BJ (cell line): ENCODE measurements around the gene FOXP1. TPM values are rescaled to one million over a fixed set of nuclear protein-coding genes. Genes with fewer than 3 reads are reported as not detected.

Experiments used
- CTCF ChIA-PET: fragments of 350-600 bp; formaldehyde crosslinking; extraction: SDS; loops from one replicate; lab custom pipeline; 2021; ENCODE audit warnings: antibody characterized with exemption, inconsistent platforms; lab: Yijun Ruan, JAX
- POLR2A ChIA-PET: fragments of 300-600 bp; sonication (Branson Sonifier 250); formaldehyde crosslinking; extraction: SDS; loops from one replicate; lab custom pipeline; 2021; ENCODE audit warnings: antibody characterized with exemption; lab: Charles Lee
- DNase-seq: peaks from one replicate; pipeline ENCODE4 v3.0.0-alpha.2; 2011; ENCODE audit warnings: low read depth
- H3K27me3 ChIP-seq: 2 replicates; pipeline ENCODE4 v1.6.0; 2011; ENCODE audit warnings: low read length; ENCODE audit not compliant: control insufficient read depth, insufficient read depth
- H3K36me3 ChIP-seq: 2 replicates; pipeline ENCODE4 v1.5.1; 2011; ENCODE audit warnings: low read length; ENCODE audit not compliant: control insufficient read depth, insufficient read depth
- H3K4me3 ChIP-seq: 2 replicates; pipeline ENCODE4 v1.5.1; 2011; ENCODE audit warnings: low read depth, mild to moderate bottlenecking, control low read depth, low read length
- polyA plus RNA-seq: library from polyadenylated mRNA; depleted of rRNA; stranded (reverse); fragments of >200 nt; gene quantifications from 2 replicates; pipeline ENCODE4 v1.2.3, GENCODE V29; 2011
- TF ChIP-seq, protein P1 (sequence below): IDR thresholded peaks from 2 replicates; pipeline ENCODE4 v1.5.1; 2011; ENCODE audit warnings: low read depth, mild to moderate bottlenecking, control low read depth, inconsistent platforms, low read length, moderate library complexity; ENCODE audit not compliant: insufficient read depth

FOXP1 gene
- polyA plus RNA-seq, 1 experiment: 37.0 TPM

DNA sequence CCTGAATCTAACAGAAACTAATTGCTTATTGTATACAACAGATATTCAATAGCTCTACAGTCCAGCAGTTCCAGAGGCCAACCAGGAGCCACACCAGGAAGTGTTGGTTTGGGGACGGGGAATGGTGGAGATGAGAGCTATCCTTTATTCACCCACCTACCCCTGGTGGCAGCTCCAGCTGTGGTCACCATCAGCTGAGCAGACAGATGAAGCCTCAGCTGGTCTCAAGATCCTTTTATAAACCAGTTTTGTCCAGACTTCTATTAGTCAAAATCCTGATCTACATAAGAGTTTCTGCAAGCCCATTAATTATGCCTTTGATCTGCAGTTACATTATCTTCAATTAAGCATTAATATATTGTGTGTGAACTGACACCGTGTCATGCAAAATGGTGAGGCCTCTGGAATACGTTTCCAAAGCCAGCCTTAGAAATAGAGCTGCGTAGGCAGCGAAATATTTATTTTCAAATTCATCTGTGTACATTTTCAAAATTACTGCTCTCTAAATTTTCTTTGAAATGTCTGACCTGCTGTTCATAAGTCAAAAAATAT lies 488.8 kb downstream of the FOXP1 start:
- no peaks in the 10 kb centered on the region; the same call in 1 of the 2 replicates for H3K36me3 ChIP-seq
- TF ChIP-seq, protein P1, sequence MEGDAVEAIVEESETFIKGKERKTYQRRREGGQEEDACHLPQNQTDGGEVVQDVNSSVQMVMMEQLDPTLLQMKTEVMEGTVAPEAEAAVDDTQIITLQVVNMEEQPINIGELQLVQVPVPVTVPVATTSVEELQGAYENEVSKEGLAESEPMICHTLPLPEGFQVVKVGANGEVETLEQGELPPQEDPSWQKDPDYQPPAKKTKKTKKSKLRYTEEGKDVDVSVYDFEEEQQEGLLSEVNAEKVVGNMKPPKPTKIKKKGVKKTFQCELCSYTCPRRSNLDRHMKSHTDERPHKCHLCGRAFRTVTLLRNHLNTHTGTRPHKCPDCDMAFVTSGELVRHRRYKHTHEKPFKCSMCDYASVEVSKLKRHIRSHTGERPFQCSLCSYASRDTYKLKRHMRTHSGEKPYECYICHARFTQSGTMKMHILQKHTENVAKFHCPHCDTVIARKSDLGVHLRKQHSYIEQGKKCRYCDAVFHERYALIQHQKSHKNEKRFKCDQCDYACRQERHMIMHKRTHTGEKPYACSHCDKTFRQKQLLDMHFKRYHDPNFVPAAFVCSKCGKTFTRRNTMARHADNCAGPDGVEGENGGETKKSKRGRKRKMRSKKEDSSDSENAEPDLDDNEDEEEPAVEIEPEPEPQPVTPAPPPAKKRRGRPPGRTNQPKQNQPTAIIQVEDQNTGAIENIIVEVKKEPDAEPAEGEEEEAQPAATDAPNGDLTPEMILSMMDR: no peak
- no peak overlapping the region for H3K4me3 ChIP-seq
- POLR2A ChIA-PET: no interaction called here
- no peak for DNase-seq
- H3K27me3 ChIP-seq: no peaks in the 10 kb centered on the region
- CTCF ChIA-PET: interaction anchor here (1.8 to 1.9 kb wide), 2 partner anchors 9 to 303 kb away, joined by 5 to 7 read pairs; no protein-coding TSS in a partner anchor

DNA sequence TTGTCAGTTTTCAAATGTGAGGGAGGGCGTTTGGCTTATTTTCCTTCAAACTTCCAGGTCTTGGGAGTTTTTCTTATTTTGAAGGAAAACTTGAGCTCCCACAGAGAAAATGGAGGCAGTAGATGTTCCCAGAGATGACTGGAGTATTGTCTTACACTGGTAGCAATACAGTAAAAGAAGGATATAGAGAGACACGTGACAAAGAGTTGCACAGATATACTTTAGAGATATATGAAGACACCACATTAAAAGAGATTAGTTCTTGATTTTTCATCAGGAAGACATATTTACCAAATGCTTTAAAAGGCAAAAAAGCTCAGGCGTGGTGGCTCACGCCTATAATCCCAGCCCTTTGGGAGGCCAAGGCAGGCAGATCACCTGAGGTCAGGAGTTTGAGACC lies 490.9 kb downstream of the FOXP1 start:
- Histone ChIP-seq H3K4me3 (no peak overlapping the region), H3K27me3 (no peaks in the 10 kb centered on the region), H3K36me3 (no peaks in the 10 kb centered on the region; the same call in 1 of the 2 replicates)
- ChIA-PET CTCF (no interaction called here), POLR2A (no interaction called here)
- TF ChIP-seq, protein P1: no peak
- DNase-seq: no peak

DNA sequence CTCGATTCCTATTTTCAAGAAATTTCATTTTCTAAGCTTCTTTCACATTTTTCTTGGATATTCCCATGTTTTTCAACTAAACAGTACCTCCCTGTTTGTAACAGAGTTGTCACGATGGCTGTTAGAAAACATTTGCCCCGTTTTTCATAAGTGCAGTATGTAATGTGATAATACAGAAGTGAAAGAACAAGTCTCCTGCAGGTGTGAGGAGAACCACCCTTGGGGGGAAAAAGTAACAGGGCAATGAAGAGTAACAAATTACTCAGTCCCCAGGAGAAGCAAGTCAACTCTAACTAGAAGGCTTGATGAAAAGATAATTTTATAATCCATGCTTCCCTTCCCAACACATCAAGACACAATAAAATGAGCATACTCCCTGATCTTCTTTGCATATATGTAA lies 493.3 kb downstream of the FOXP1 start:
- no peak for DNase-seq
- Histone ChIP-seq H3K36me3 (no peaks in the 10 kb centered on the region; the same call in 1 of the 2 replicates), H3K27me3 (no peaks in the 10 kb centered on the region), H3K4me3 (no peak overlapping the region)
- CTCF ChIA-PET: no interaction called here
- TF ChIP-seq, protein P1: no peak
- POLR2A ChIA-PET: no interaction called here

DNA sequence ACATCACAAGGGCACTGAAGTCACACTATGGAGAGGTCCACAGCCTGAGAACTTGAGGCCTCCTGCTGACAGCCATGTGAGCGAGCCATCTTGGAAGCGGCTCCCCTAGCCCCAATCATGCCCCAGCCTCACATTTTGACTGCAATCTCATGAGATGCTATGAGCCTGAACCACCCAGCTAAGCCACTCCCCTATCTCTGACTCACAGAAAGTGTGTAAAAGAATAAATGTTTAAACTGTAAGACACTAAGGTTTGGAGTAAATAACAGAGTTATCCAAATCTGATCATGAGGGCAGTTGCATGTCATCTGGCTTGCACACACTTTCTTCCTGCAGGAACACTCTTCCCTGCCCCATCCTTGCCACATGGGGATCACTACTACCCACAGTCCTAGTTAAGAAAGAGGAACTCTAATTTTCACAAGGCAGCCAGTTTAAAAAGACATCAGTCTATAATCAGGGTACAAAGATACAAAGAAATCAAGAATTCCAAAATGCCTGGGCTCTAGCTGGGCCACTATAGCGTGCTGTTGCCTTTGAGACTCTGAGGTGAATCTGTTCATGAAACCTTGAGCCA lies 494.2 kb downstream of the FOXP1 start:
- ChIA-PET CTCF (interaction anchor here (1.1 kb wide), 1 partner anchor 539 kb away, joined by 3 read pairs; no protein-coding TSS in a partner anchor), POLR2A (no interaction called here)
- DNase-seq: no peak
- Histone ChIP-seq H3K27me3 (no peaks in the 10 kb centered on the region), H3K4me3 (no peak overlapping the region), H3K36me3 (no peaks in the 10 kb centered on the region)
- TF ChIP-seq, protein P1: no peak

DNA sequence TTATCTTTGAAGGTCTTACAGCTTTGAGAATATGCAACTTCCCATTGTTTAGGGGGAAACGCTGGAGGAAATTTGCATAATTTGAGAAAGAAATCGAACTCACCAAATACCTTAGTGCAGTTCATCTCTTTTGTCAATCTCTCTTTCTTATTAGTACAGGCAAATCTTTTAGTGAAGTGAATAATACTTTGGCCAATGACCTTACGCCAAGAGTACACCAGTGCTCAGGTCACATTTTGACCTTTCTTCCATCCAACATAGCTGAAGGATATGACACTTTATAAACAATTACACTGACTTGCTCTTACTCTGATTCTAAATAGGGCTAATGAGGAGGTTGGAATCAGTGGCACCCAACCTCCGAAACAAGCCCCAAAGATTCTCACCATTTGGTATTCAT lies 494.8 kb downstream of the FOXP1 start:
- H3K36me3 ChIP-seq: no peaks in the 10 kb centered on the region
- DNase-seq: no peak
- ChIA-PET CTCF (interaction anchor here (1.1 kb wide), 1 partner anchor 539 kb away, joined by 3 read pairs; no protein-coding TSS in a partner anchor), POLR2A (no interaction called here)
- no peak overlapping the region for H3K4me3 ChIP-seq
- TF ChIP-seq, protein P1: no peak
- H3K27me3 ChIP-seq: no peaks in the 10 kb centered on the region
